Liver (tissue), 3 donors: Measurements from ENCODE around the gene SGCG.

Experiments used
- EGR1 ChIP-seq, 2 donors: IDR thresholded peaks; 2 replicates each; pipeline ENCODE4 v1.6.1; 2016 to 2018; ENCODE audit warnings: antibody characterized with exemption in 2 of 2, low read depth in 2 of 2
- JUND ChIP-seq, 2 donors: IDR thresholded peaks; 2 replicates each; pipeline ENCODE4 v1.6.1; 2016; ENCODE audit warnings: antibody characterized with exemption in 2 of 2
- RAD21 ChIP-seq, 2 donors: IDR thresholded peaks; 2 replicates each; pipeline ENCODE4 v1.6.1; 2016; ENCODE audit warnings: antibody characterized with exemption in 2 of 2, mild to moderate bottlenecking in 2 of 2
- TAF1 ChIP-seq: conservative IDR thresholded peaks from 2 replicates; pipeline ENCODE4 v1.6.1; 2016; ENCODE audit warnings: antibody characterized with exemption, mild to moderate bottlenecking
- YY1 ChIP-seq: IDR thresholded peaks from 2 replicates; pipeline ENCODE4 v1.6.1; 2016; ENCODE audit warnings: antibody characterized with exemption, mild to moderate bottlenecking
- TF ChIP-seq, protein P1 (sequence below): fragments of 150-350 bp; IDR thresholded peaks from 2 replicates; pipeline ENCODE4 v1.5.1; 2017; ENCODE audit warnings: improper control_type of control experiment, low read depth, low read length; ENCODE audit not compliant: missing input control
- TF ChIP-seq, protein P2 (sequence below): IDR thresholded peaks from 2 replicates; pipeline ENCODE4 v1.6.1; 2016; ENCODE audit warnings: antibody characterized with exemption, mild to moderate bottlenecking
- TF ChIP-seq, protein P3 (sequence below): IDR thresholded peaks from 2 replicates; pipeline ENCODE4 v1.6.1; 2016; ENCODE audit warnings: antibody characterized with exemption
- donor health status: healthy.
- donor health status: healthy.

DNA sequence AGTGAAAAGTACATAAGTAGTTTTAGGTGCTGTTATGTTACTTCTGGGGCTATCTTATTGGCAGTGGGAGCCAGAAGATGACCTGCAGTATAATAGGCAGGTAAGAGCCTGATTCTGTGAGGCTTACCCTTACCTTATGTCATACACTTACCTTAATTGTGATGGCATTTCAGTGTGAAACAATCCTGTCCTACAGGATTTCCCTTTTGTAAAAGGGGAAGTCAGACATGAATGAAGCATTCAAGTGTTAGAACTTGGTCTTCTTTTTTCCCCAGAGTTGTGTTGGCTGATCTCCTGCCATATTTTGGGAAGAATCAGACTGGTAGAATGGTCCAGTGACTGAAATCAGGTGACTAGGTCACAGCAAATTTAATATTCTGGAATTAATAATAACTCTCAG lies 55.2 kb downstream of the SGCG start:
- TF ChIP-seq, protein P1, sequence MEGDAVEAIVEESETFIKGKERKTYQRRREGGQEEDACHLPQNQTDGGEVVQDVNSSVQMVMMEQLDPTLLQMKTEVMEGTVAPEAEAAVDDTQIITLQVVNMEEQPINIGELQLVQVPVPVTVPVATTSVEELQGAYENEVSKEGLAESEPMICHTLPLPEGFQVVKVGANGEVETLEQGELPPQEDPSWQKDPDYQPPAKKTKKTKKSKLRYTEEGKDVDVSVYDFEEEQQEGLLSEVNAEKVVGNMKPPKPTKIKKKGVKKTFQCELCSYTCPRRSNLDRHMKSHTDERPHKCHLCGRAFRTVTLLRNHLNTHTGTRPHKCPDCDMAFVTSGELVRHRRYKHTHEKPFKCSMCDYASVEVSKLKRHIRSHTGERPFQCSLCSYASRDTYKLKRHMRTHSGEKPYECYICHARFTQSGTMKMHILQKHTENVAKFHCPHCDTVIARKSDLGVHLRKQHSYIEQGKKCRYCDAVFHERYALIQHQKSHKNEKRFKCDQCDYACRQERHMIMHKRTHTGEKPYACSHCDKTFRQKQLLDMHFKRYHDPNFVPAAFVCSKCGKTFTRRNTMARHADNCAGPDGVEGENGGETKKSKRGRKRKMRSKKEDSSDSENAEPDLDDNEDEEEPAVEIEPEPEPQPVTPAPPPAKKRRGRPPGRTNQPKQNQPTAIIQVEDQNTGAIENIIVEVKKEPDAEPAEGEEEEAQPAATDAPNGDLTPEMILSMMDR: no peak
- TF ChIP-seq, protein P2, sequence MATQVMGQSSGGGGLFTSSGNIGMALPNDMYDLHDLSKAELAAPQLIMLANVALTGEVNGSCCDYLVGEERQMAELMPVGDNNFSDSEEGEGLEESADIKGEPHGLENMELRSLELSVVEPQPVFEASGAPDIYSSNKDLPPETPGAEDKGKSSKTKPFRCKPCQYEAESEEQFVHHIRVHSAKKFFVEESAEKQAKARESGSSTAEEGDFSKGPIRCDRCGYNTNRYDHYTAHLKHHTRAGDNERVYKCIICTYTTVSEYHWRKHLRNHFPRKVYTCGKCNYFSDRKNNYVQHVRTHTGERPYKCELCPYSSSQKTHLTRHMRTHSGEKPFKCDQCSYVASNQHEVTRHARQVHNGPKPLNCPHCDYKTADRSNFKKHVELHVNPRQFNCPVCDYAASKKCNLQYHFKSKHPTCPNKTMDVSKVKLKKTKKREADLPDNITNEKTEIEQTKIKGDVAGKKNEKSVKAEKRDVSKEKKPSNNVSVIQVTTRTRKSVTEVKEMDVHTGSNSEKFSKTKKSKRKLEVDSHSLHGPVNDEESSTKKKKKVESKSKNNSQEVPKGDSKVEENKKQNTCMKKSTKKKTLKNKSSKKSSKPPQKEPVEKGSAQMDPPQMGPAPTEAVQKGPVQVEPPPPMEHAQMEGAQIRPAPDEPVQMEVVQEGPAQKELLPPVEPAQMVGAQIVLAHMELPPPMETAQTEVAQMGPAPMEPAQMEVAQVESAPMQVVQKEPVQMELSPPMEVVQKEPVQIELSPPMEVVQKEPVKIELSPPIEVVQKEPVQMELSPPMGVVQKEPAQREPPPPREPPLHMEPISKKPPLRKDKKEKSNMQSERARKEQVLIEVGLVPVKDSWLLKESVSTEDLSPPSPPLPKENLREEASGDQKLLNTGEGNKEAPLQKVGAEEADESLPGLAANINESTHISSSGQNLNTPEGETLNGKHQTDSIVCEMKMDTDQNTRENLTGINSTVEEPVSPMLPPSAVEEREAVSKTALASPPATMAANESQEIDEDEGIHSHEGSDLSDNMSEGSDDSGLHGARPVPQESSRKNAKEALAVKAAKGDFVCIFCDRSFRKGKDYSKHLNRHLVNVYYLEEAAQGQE: no peak
- TF ChIP-seq, protein P3, sequence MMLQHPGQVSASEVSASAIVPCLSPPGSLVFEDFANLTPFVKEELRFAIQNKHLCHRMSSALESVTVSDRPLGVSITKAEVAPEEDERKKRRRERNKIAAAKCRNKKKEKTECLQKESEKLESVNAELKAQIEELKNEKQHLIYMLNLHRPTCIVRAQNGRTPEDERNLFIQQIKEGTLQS: no peak
- TF ChIP-seq RAD21 (IDR thresholded peaks at IDR 0.05) (no peak), TAF1 (no peak), YY1 (no peak), JUND (IDR thresholded peaks at IDR 0.05) (no peak), EGR1 (IDR thresholded peaks at IDR 0.05; ENCODE audit: low read depth in 2 of 2) (no peak)
